GM12873 (cell line): ENCODE measurements around the gene SRCAP.

Experiments
- CTCF ChIP-seq: IDR thresholded peaks from 2 replicates; pipeline ENCODE4 v1.5.1; 2012; ENCODE audit warnings: low read depth, mild to moderate bottlenecking, moderate library complexity, low read length, control low read depth; ENCODE audit not compliant: insufficient read depth; ENCODE audit errors: missing control alignments

Gene SRCAP

GRCh38 chr16:30700971-30701370 lies 2.0 kb downstream of the SRCAP start:
- no peak for TF ChIP-seq CTCF

- no peak for TF ChIP-seq CTCF
Measured at GRCh38 chr16:30703971-30704370, 5.0 kb downstream of the SRCAP start.

- no peak for TF ChIP-seq CTCF
Measured at GRCh38 chr16:30706046-30706445, 7.1 kb downstream of the SRCAP start.

GRCh38 chr16:30710971-30711370 lies 12.0 kb downstream of the SRCAP start:
- TF ChIP-seq CTCF = no peak

GRCh38 chr16:30711712-30712111 lies 12.7 kb downstream of the SRCAP start:
- TF ChIP-seq CTCF = no peak

- no peak for TF ChIP-seq CTCF
Measured at GRCh38 chr16:30715750-30716445, 16.9 kb downstream of the SRCAP start.

GRCh38 chr16:30720086-30720485 lies 21.1 kb downstream of the SRCAP start:
- TF ChIP-seq CTCF = no peak
